ENCODE measurements around the gene CDADC1. TPM values are rescaled to one million over a fixed set of nuclear protein-coding genes. Genes with fewer than 3 reads are reported as not detected.

Gene CDADC1
- total RNA-seq, 1 experiment from 2014 or later, result 7.6 TPM

- Histone ChIP-seq H3K4me2 (ENCODE audit: low read length) (no peak overlapping the region), H3K4me3 (replicated peaks in 1 of 2; ENCODE audit: low read depth in 1 of 2, low read length in 2 of 2) (no peak overlapping the region), H3K79me2 (ENCODE audit: insufficient read depth, low read length) (no peaks in the 10 kb centered on the region), H4K20me1 (ENCODE audit: insufficient read depth) (no peaks in the 10 kb centered on the region), H2AFZ (ENCODE audit: low read depth, low read length, poor library complexity, severe bottlenecking) (no peak overlapping the region), H3K27me3 (ENCODE audit: insufficient read depth, low read length) (no peaks in the 10 kb centered on the region), H3K9me2 (ENCODE audit: insufficient read depth) (no peaks in the 10 kb centered on the region), H3K9ac (ENCODE audit: low read length) (no peak overlapping the region), H3K4me1 (ENCODE audit: control insufficient read depth in 1 of 2, insufficient read depth in 2 of 2, low read length in 2 of 2) (no peaks in the 10 kb centered on the region), H3K36me3 (ENCODE audit: control insufficient read depth in 1 of 2, insufficient read depth in 2 of 2, low read length in 2 of 2) (no peaks in the 10 kb centered on the region), H3K9me3 (ENCODE audit: control insufficient read depth in 1 of 2, insufficient read depth in 1 of 2, low read depth in 1 of 2, low read length in 2 of 2) (no peaks in the 10 kb centered on the region), H3K27ac (ENCODE audit: low read depth, low read length) (no peak overlapping the region)
- no peak for TF ChIP-seq FOSL1 (IDR thresholded peaks at IDR 0.05; ENCODE audit: low read depth)
- TF ChIP-seq TCF7L2 (IDR thresholded peaks at IDR 0.05; ENCODE audit: borderline replicate concordance, extremely low read depth, insufficient read depth, insufficient read length), result no peak
- TF ChIP-seq POLR2A (IDR thresholded peaks at IDR 0.05; ENCODE audit: borderline replicate concordance, extremely low read depth, insufficient read depth, insufficient read length), result no peak
- TF ChIP-seq SIN3A (IDR thresholded peaks at IDR 0.05; ENCODE audit: low read depth), result no peak
- TF ChIP-seq ZFX (IDR thresholded peaks at IDR 0.05), result no peak
- no peak for TF ChIP-seq CTCF (IDR thresholded peaks at IDR 0.05 in 2 of 3, conservative IDR thresholded peaks at IDR 0.05 in 1 of 3; ENCODE audit: borderline replicate concordance in 1 of 3, insufficient read depth in 1 of 3, low read depth in 2 of 3, low read length in 2 of 3)
- no peak for TF ChIP-seq SRF (IDR thresholded peaks at IDR 0.05; ENCODE audit: low read depth)
- no peak for TF ChIP-seq YY1 (IDR thresholded peaks at IDR 0.05; ENCODE audit: extremely low read depth, insufficient replicate concordance, low read depth, low read length)
- no peak for TF ChIP-seq EZH2phosphoT487 (IDR thresholded peaks at IDR 0.05; ENCODE audit: borderline replicate concordance)
- TF ChIP-seq RAD21 (IDR thresholded peaks at IDR 0.05; ENCODE audit: low read depth), result no peak
- no peak for TF ChIP-seq SP1 (IDR thresholded peaks at IDR 0.05; ENCODE audit: low read depth)
- no peak for TF ChIP-seq CEBPB (IDR thresholded peaks at IDR 0.05; ENCODE audit: low read depth)
- no peak for TF ChIP-seq EZH2 (IDR thresholded peaks at IDR 0.05)
- ChIA-PET CTCF (no interaction called here), POLR2A (no interaction called here), RAD21 (ENCODE audit: low non-redundant PET in 1 of 2, low total read pairs in 2 of 2, uncharacterized antibody in 2 of 2, unreplicated experiment in 2 of 2) (no interaction called here)
- ATAC-seq (no peak), DNase-seq (ENCODE audit: low read depth, low spot score) (no peak)
- BruUV-seq (replicated peaks), result no TSS peak
- intact Hi-C loops (cut with micrococcal nuclease), result no loop called here
Observed at GRCh38 chr13:49234741-49235140, 13.0 kb upstream of the CDADC1 start.
